Keratinocyte (primary cell): ENCODE data around the gene DNAJA4. TPM values are rescaled to one million over a fixed set of nuclear protein-coding genes. Genes with fewer than 3 reads are reported as not detected.

Experiments
- DNase-seq: peaks from one replicate; pipeline ENCODE4 v3.0.0-alpha.2; 2011; ENCODE audit warnings: low read depth, missing footprints, low spot score
- FAIRE-seq: peaks from 2 replicates; lab custom pipeline; 2011; peaks lifted over from hg19 to GRCh38; lab: Jason Lieb, UNC
- H2AFZ ChIP-seq: 2 replicates; pipeline ENCODE4 v1.6.0; 2012; ENCODE audit warnings: low read length, control low read depth, inconsistent platforms; ENCODE audit not compliant: control insufficient read depth
- H3K27ac ChIP-seq: 2 replicates; pipeline ENCODE4 v1.5.1; 2011; ENCODE audit warnings: low read length; ENCODE audit not compliant: control insufficient read depth, insufficient read depth
- H3K27me3 ChIP-seq: 3 replicates; pipeline ENCODE4 v1.6.0; 2011; ENCODE audit warnings: low read length; ENCODE audit not compliant: control insufficient read depth, insufficient read depth; ENCODE audit errors: extremely low read depth
- H3K36me3 ChIP-seq, 2 experiments: 2 replicates in 1 of 2; 3 replicates in 1 of 2; pipeline ENCODE4 v1.5.1; 2011; ENCODE audit warnings: low read length in 2 of 2, mild to moderate bottlenecking in 1 of 2; ENCODE audit not compliant: control insufficient read depth in 2 of 2, insufficient read depth in 2 of 2; ENCODE audit errors: extremely low read depth in 1 of 2
- H3K4me1 ChIP-seq: 3 replicates; pipeline ENCODE4 v1.5.1; 2011; ENCODE audit warnings: low read length; ENCODE audit not compliant: control insufficient read depth, insufficient read depth; ENCODE audit errors: extremely low read depth
- H3K4me2 ChIP-seq: 3 replicates; pipeline ENCODE4 v1.6.0; 2011; ENCODE audit warnings: low read depth, low read length; ENCODE audit not compliant: control insufficient read depth, insufficient read depth; ENCODE audit errors: extremely low read depth
- H3K4me3 ChIP-seq, 3 experiments: fragments of 200-600 bp in 1 of 3; sonication (generic) in 1 of 3; 2 replicates in 2 of 3; 3 replicates in 1 of 3; pipeline ENCODE4 v1.5.1; 2011 to 2016; ENCODE audit warnings: low read length in 3 of 3, mild to moderate bottlenecking in 3 of 3, control low read depth in 2 of 3, inconsistent platforms in 1 of 3, low read depth in 1 of 3, mixed read lengths in 1 of 3, mixed run types in 1 of 3, moderate library complexity in 1 of 3; ENCODE audit not compliant: control insufficient read depth in 2 of 3, insufficient read depth in 2 of 3; ENCODE audit errors: extremely low read depth in 1 of 3
- H3K79me2 ChIP-seq: 2 replicates; pipeline ENCODE4 v1.6.0; 2012; ENCODE audit warnings: low read length; ENCODE audit not compliant: control insufficient read depth, insufficient read depth
- H3K9ac ChIP-seq: 3 replicates; pipeline ENCODE4 v1.6.0; 2011; ENCODE audit warnings: low read length; ENCODE audit not compliant: control insufficient read depth, insufficient read depth; ENCODE audit errors: extremely low read depth
- H3K9me1 ChIP-seq: 3 replicates; pipeline ENCODE4 v1.6.0; 2011; ENCODE audit warnings: low read length; ENCODE audit not compliant: control insufficient read depth, insufficient read depth; ENCODE audit errors: extremely low read depth
- H3K9me3 ChIP-seq: 2 replicates; pipeline ENCODE4 v1.5.1; 2012; ENCODE audit warnings: low read depth, low read length; ENCODE audit not compliant: control insufficient read depth
- H4K20me1 ChIP-seq: 3 replicates; pipeline ENCODE4 v1.6.0; 2011; ENCODE audit warnings: low read length; ENCODE audit not compliant: control insufficient read depth, insufficient read depth; ENCODE audit errors: extremely low read depth
- EZH2 ChIP-seq: IDR thresholded peaks from one replicate; pipeline ENCODE4 v1.6.1; 2012; ENCODE audit warnings: inconsistent platforms, mild to moderate bottlenecking, low read length, moderate library complexity
- dilution Hi-C: fragments of 300-500 bp; cut with MboI; formaldehyde crosslinking; loops from one replicate; pipeline ENCODE4 v1.7.0; 2020; ENCODE audit warnings: low sequenced_read_pairs; ENCODE audit not compliant: extremely low pct_ligation_motif_present
- polyA minus RNA-seq, 3 experiments: library from RNA; depleted of rRNA, polyadenylated mRNA; stranded (reverse); fragments of >200 nt; gene quantifications; 1 replicate in 1 of 3; 2 replicates in 1 of 3; 3 replicates in 1 of 3; pipeline ENCODE4 v1.2.3, GENCODE V29; 2011
- polyA plus RNA-seq, 5 experiments: library from polyadenylated mRNA; depleted of rRNA in 3 of 5; stranded (reverse) in 3 of 5; stranded (forward) in 1 of 5; unstranded in 1 of 5; fragments of >200 nt; gene quantifications; 1 replicate in 1 of 5; 2 replicates in 3 of 5; 3 replicates in 1 of 5; pipeline versions ENCODE4 v1.2.1 to v1.2.3, GENCODE V29; 2011 to 2012; ENCODE audit warnings: missing spikeins in 2 of 5, low read depth in 1 of 5, low replicate concordance in 1 of 5
- TF ChIP-seq, protein P1 (sequence below), 3 experiments: IDR thresholded peaks in 1 of 3; conservative IDR thresholded peaks in 1 of 3; optimal IDR thresholded peaks in 1 of 3; 2 replicates in 2 of 3; 3 replicates in 1 of 3; pipeline versions ENCODE3 to v1.5.1; 2011; ENCODE audit warnings: low read length in 3 of 3, mild to moderate bottlenecking in 3 of 3, moderate library complexity in 2 of 3, control low read depth in 1 of 3, inconsistent platforms in 1 of 3; ENCODE audit not compliant: insufficient read depth in 2 of 3; ENCODE audit errors: extremely low read depth in 1 of 3

DNAJA4 gene
- polyA plus RNA-seq (4.1 to 5.7 TPM (median 4.6 TPM) in 3 replicates), polyA minus RNA-seq (2.3 to 3.3 TPM (median 3.2 TPM) in 3 replicates)
- 44.8 TPM for polyA plus RNA-seq (2011; ENCODE audit: low read depth)
- 2.4 and 4.2 TPM in 2 replicates for polyA plus RNA-seq (2011; cell fraction: cytosol; rRNA removed)
- 8.1 and 9.4 TPM in 2 replicates for polyA plus RNA-seq (2011; cell fraction: nucleus; rRNA removed)
- 3.4 and 25.7 TPM in 2 replicates for polyA plus RNA-seq (2012; ENCODE audit: low replicate concordance)
- 5.2 TPM for polyA minus RNA-seq (2011; cell fraction: cytosol; rRNA and poly(A)+ RNA removed)
- 2.2 and 3.7 TPM in 2 replicates for polyA minus RNA-seq (2011; cell fraction: nucleus; rRNA and poly(A)+ RNA removed)

GRCh38 chr15:78264304-78265136, at the start of gene DNAJA4:
Gene DNAJA4 (plus strand): TSS chr15:78264562. CDS start chr15:78264764, 202 bp downstream.
- dilution Hi-C loops: no loop called here
- Histone ChIP-seq H3K9ac (peak within 1 kb of the TSS; percentile 51), H4K20me1 (no peaks in the 10 kb centered on the region), H2AFZ (peak within 1 kb of the TSS; percentile 50), H3K9me1 (no peaks in the 10 kb centered on the region), H3K4me3 (peak within 1 kb of the TSS; percentile 43 to 68 (median 44)), H3K4me2 (peak within 1 kb of the TSS; percentile 80), H3K9me3 (no peaks in the 10 kb centered on the region), H3K79me2 (no peaks in the 10 kb centered on the region), H3K4me1 (peaks cover 18% of the 10 kb centered on the region), H3K36me3 (no peaks in the 10 kb centered on the region), H3K27me3 (no peaks in the 10 kb centered on the region), H3K27ac (no peak within 1 kb of the TSS)
- DNase-seq: no peak
- peak; percentile 36 for TF ChIP-seq EZH2
- TF ChIP-seq, protein P1, sequence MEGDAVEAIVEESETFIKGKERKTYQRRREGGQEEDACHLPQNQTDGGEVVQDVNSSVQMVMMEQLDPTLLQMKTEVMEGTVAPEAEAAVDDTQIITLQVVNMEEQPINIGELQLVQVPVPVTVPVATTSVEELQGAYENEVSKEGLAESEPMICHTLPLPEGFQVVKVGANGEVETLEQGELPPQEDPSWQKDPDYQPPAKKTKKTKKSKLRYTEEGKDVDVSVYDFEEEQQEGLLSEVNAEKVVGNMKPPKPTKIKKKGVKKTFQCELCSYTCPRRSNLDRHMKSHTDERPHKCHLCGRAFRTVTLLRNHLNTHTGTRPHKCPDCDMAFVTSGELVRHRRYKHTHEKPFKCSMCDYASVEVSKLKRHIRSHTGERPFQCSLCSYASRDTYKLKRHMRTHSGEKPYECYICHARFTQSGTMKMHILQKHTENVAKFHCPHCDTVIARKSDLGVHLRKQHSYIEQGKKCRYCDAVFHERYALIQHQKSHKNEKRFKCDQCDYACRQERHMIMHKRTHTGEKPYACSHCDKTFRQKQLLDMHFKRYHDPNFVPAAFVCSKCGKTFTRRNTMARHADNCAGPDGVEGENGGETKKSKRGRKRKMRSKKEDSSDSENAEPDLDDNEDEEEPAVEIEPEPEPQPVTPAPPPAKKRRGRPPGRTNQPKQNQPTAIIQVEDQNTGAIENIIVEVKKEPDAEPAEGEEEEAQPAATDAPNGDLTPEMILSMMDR (optimal IDR thresholded peaks at IDR 0.05 in 1 of 3, IDR thresholded peaks at IDR 0.05 in 1 of 3, conservative IDR thresholded peaks at IDR 0.05 in 1 of 3; ENCODE audit: extremely low read depth in 1 of 3, insufficient read depth in 2 of 3, low read length in 3 of 3): peak in 1 of 3 experiments; percentile 44
- no peak for FAIRE-seq

- peaks cover 8% of the 10 kb centered on the region for H3K27me3 ChIP-seq
- no peak for DNase-seq
- no peak overlapping the region for H3K4me2 ChIP-seq
- H3K36me3 ChIP-seq: no peaks in the 10 kb centered on the region
- H3K79me2 ChIP-seq: no peaks in the 10 kb centered on the region
- H3K9me3 ChIP-seq: no peaks in the 10 kb centered on the region
- peak; percentile 29 for FAIRE-seq
- no peak for TF ChIP-seq EZH2
- TF ChIP-seq, protein P1 (optimal IDR thresholded peaks at IDR 0.05 in 1 of 3, IDR thresholded peaks at IDR 0.05 in 1 of 3, conservative IDR thresholded peaks at IDR 0.05 in 1 of 3; ENCODE audit: extremely low read depth in 1 of 3, insufficient read depth in 2 of 3, low read length in 3 of 3): no peak
- dilution Hi-C loops: no loop called here
- H3K9me1 ChIP-seq: peaks cover 2% of the 10 kb centered on the region
- H3K27ac ChIP-seq: no peak overlapping the region
- H3K9ac ChIP-seq: no peak overlapping the region
- H3K4me1 ChIP-seq: peaks cover 18% of the 10 kb centered on the region
- H3K4me3 ChIP-seq: no peak overlapping the region
- no peaks in the 10 kb centered on the region for H4K20me1 ChIP-seq
- H2AFZ ChIP-seq: no peak overlapping the region
Measured at GRCh38 chr15:78216276-78217104, 47.9 kb upstream of the DNAJA4 start.
